Breast epithelium (tissue), 3 donors: ENCODE results near the gene KPTN.

ENCODE experiments used
- POLR2A ChIP-seq: fragments of 450-650 bp; IDR thresholded peaks from one replicate; pipeline ENCODE4 v1.6.1; 2016; ENCODE audit warnings: antibody characterized with exemption, mild to moderate bottlenecking, moderate library complexity
- POLR2AphosphoS5 ChIP-seq, 3 donors: sonication (generic); formaldehyde crosslinking; IDR thresholded peaks; one replicate each; pipeline ENCODE4 v1.6.1; 2017; ENCODE audit warnings: antibody characterized with exemption in 3 of 3
- TF ChIP-seq, protein P1 (sequence below), 3 donors: fragments of 450-650 bp; IDR thresholded peaks; one replicate each; pipeline ENCODE4 v1.5.1; 2016 to 2017; ENCODE audit warnings: antibody characterized with exemption in 3 of 3, mild to moderate bottlenecking in 3 of 3, moderate library complexity in 3 of 3

DNA sequence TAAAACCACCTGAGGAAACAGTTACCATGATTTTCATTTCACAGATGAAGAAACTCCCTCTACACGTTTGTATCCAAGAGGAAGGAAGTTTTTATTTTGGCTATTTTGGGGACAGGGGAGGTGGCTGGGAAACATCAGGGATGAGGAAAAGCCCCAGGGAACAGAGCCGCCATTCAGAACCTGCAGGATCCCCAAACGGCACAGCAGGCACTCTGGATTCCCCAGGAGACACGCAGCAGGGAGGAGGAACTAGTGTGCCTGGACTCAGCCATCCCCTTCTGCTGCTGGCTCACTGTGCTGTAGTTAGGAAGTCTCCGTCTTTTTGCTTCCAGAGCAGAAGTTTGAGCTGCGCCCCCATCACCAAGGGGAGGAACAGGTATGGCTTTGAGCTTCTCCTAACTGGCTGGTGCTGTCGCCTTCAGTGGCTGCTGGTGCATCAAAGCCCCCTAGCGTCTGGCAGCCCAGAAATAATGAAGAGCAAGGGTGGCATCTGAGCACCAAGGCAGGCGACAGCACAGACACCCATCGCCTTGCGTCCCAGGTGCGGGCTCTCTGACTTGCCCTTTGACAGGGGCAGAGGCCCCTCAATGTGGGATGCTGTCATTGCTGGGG is 26.6 kb upstream of the KPTN start:
- TF ChIP-seq, protein P1, sequence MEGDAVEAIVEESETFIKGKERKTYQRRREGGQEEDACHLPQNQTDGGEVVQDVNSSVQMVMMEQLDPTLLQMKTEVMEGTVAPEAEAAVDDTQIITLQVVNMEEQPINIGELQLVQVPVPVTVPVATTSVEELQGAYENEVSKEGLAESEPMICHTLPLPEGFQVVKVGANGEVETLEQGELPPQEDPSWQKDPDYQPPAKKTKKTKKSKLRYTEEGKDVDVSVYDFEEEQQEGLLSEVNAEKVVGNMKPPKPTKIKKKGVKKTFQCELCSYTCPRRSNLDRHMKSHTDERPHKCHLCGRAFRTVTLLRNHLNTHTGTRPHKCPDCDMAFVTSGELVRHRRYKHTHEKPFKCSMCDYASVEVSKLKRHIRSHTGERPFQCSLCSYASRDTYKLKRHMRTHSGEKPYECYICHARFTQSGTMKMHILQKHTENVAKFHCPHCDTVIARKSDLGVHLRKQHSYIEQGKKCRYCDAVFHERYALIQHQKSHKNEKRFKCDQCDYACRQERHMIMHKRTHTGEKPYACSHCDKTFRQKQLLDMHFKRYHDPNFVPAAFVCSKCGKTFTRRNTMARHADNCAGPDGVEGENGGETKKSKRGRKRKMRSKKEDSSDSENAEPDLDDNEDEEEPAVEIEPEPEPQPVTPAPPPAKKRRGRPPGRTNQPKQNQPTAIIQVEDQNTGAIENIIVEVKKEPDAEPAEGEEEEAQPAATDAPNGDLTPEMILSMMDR (IDR thresholded peaks at IDR 0.05) = no peak
- TF ChIP-seq POLR2A (no peak), POLR2AphosphoS5 (IDR thresholded peaks at IDR 0.05) (no peak)
